ENCODE measurements around the gene ATG2A.

Gene ATG2A

DNA sequence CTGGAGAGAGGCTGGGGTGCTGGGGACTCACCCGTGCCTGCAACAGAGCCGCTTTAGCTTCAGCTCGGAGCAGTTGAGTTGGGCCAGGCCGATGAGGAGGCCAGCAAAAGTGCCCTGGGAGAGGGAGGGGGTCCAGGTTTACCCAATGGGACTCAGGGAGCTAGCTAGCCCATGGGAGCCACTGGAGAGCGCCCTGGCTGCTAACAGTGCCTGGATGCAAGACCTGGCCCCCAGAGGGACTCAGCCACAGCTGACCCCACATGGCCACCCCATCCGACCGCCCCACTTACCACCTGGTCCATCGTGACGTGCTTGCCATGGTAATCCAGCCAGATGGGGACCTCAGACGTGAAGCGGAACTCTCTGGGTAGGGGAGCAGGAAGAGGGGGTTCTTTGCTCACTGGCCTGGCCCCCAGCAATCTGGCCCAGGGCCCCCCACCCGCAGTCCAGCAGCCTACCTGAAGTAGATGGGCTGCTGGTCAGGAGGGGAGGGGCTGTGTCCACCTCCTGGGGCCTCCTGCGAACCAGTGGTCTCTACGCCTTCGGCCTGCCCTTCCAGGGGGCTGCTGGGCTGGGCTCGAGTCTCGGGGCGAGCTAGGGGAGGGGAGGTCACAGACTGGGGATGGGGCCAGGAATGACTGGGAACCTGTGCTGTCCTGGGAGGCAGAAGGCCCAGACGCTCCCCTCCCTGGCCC is 19.5 kb downstream of the ATG2A start:
- no peak for TF ChIP-seq GABPA (IDR thresholded peaks at IDR 0.05; ENCODE audit: low read depth)
- no peak for TF ChIP-seq SPI1 (IDR thresholded peaks at IDR 0.05; ENCODE audit: borderline replicate concordance, low read depth)
- TF ChIP-seq POLR2AphosphoS5 (IDR thresholded peaks at IDR 0.05; ENCODE audit: low read depth), result no peak
- TF ChIP-seq, protein P1, sequence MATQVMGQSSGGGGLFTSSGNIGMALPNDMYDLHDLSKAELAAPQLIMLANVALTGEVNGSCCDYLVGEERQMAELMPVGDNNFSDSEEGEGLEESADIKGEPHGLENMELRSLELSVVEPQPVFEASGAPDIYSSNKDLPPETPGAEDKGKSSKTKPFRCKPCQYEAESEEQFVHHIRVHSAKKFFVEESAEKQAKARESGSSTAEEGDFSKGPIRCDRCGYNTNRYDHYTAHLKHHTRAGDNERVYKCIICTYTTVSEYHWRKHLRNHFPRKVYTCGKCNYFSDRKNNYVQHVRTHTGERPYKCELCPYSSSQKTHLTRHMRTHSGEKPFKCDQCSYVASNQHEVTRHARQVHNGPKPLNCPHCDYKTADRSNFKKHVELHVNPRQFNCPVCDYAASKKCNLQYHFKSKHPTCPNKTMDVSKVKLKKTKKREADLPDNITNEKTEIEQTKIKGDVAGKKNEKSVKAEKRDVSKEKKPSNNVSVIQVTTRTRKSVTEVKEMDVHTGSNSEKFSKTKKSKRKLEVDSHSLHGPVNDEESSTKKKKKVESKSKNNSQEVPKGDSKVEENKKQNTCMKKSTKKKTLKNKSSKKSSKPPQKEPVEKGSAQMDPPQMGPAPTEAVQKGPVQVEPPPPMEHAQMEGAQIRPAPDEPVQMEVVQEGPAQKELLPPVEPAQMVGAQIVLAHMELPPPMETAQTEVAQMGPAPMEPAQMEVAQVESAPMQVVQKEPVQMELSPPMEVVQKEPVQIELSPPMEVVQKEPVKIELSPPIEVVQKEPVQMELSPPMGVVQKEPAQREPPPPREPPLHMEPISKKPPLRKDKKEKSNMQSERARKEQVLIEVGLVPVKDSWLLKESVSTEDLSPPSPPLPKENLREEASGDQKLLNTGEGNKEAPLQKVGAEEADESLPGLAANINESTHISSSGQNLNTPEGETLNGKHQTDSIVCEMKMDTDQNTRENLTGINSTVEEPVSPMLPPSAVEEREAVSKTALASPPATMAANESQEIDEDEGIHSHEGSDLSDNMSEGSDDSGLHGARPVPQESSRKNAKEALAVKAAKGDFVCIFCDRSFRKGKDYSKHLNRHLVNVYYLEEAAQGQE (IDR thresholded peaks at IDR 0.05; ENCODE audit: insufficient replicate concordance, low read depth), result no peak
- TF ChIP-seq, protein P2, sequence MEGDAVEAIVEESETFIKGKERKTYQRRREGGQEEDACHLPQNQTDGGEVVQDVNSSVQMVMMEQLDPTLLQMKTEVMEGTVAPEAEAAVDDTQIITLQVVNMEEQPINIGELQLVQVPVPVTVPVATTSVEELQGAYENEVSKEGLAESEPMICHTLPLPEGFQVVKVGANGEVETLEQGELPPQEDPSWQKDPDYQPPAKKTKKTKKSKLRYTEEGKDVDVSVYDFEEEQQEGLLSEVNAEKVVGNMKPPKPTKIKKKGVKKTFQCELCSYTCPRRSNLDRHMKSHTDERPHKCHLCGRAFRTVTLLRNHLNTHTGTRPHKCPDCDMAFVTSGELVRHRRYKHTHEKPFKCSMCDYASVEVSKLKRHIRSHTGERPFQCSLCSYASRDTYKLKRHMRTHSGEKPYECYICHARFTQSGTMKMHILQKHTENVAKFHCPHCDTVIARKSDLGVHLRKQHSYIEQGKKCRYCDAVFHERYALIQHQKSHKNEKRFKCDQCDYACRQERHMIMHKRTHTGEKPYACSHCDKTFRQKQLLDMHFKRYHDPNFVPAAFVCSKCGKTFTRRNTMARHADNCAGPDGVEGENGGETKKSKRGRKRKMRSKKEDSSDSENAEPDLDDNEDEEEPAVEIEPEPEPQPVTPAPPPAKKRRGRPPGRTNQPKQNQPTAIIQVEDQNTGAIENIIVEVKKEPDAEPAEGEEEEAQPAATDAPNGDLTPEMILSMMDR (IDR thresholded peaks at IDR 0.05; ENCODE audit: insufficient read depth, low read length), result no peak
- DNase-seq (ENCODE audit: low read depth in 1 of 2, low spot score in 1 of 2), result no peak
- Histone ChIP-seq H3K27ac (replicated peaks) (no peak overlapping the region), H3K4me3 (replicated peaks; ENCODE audit: insufficient read depth, low read length) (no peak overlapping the region), H3K27me3 (ENCODE audit: insufficient read depth, poor library complexity, severe bottlenecking) (no peaks in the 10 kb centered on the region)

DNA sequence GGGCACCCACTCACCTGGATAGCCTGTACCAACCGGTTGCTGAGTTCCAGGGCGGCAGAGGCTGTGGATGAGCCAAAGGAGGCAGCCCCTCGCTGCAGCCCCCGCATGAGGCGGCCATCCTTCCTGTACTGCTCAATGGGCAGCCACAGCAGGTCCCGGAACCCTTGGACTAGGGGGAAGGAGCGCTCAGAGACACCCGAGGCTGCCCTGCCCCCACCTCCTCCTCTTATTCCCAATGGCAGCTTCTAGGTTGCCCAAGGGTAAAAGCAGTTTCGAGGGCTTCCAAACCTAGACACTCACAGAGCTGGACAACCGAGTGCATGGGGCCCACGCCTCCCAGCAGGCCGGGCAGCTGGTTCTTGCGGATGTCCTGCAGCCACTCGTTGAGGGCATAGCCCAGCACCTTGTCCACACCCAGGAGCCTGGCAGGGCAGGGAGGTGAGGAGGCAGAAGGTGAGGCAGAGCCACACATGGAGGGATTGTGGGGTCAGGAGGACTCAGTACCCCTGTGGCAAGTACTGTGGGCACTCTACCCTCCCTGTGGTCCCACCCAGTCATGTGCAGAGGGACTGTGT is 20.5 kb downstream of the ATG2A start:
- no peak for DNase-seq (ENCODE audit: low read depth in 1 of 2, low spot score in 1 of 2)
- no peaks in the 10 kb centered on the region for H3K27me3 ChIP-seq (ENCODE audit: insufficient read depth, poor library complexity, severe bottlenecking)
- TF ChIP-seq, protein P1 (IDR thresholded peaks at IDR 0.05; ENCODE audit: insufficient replicate concordance, low read depth), result no peak
- TF ChIP-seq SPI1 (IDR thresholded peaks at IDR 0.05; ENCODE audit: borderline replicate concordance, low read depth) (no peak), GABPA (IDR thresholded peaks at IDR 0.05; ENCODE audit: low read depth) (no peak), POLR2AphosphoS5 (IDR thresholded peaks at IDR 0.05; ENCODE audit: low read depth) (no peak)
- TF ChIP-seq, protein P2 (IDR thresholded peaks at IDR 0.05; ENCODE audit: insufficient read depth, low read length), result no peak
- H3K27ac ChIP-seq (replicated peaks), result no peak overlapping the region
- H3K4me3 ChIP-seq (replicated peaks; ENCODE audit: insufficient read depth, low read length), result no peak overlapping the region

DNA sequence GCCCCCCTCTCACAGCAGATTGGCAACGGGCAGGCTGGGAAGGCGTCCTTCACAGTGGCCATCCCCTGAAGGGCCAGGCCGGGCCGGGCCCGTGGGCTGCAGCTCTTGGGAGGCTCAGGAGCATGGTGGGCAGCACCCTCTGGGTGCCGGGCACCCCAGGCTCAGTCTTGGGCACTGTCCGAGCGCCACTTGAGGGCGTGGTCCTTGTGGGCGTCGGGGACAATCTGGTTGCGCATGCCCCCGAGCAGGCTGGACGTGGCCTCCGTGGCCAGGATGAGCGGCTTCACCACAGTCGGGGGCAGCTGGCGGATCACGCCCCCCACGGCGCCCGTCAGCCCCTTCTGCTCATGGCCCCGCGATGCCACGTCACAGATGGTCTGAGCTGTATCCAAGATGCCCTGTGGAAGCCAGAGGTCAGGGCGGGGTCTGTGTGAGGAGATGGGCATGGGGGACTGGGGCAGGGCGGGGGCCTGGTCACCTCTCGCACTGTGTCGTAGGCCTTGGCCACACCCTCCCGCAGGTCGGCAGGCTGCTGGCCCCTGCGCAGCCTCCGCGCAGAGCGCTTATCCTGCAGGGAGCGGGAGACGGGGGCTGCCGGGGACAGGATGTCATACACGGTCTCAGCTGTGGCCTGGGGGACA is 22.1 kb downstream of the ATG2A start:
- no peak overlapping the region for H3K4me3 ChIP-seq (replicated peaks; ENCODE audit: insufficient read depth, low read length)
- no peak overlapping the region for H3K27ac ChIP-seq (replicated peaks)
- TF ChIP-seq POLR2AphosphoS5 (IDR thresholded peaks at IDR 0.05; ENCODE audit: low read depth) (no peak), GABPA (IDR thresholded peaks at IDR 0.05; ENCODE audit: low read depth) (no peak), SPI1 (IDR thresholded peaks at IDR 0.05; ENCODE audit: borderline replicate concordance, low read depth) (no peak)
- TF ChIP-seq, protein P1 (IDR thresholded peaks at IDR 0.05; ENCODE audit: insufficient replicate concordance, low read depth), result no peak
- TF ChIP-seq, protein P2 (IDR thresholded peaks at IDR 0.05; ENCODE audit: insufficient read depth, low read length), result no peak
- no peak for DNase-seq (ENCODE audit: low read depth in 1 of 2, low spot score in 1 of 2)
- H3K27me3 ChIP-seq (ENCODE audit: insufficient read depth, poor library complexity, severe bottlenecking), result no peaks in the 10 kb centered on the region

Data from HL-60 (cell line).